Type B pancreatic cell (in vitro differentiated cells): ENCODE results near the gene ZGRF1. TPM values are rescaled to one million over a fixed set of nuclear protein-coding genes. Genes with fewer than 3 reads are reported as not detected.

Experiments
- DNase-seq: peaks from one replicate; pipeline ENCODE4 v3.0.0; 2021; ENCODE audit warnings: mixed read lengths; ENCODE audit not compliant: unreplicated experiment; ENCODE audit errors: extremely low spot score
- H3K27ac Mint-ChIP-seq: 2 replicates; pipeline ENCODE4 v1.8.0; 2021; ENCODE audit warnings: mild to moderate bottlenecking, mixed read lengths
- H3K27me3 Mint-ChIP-seq: 2 replicates; pipeline ENCODE4 v1.8.0; 2021; ENCODE audit warnings: mixed read lengths
- H3K36me3 Mint-ChIP-seq: 2 replicates; pipeline ENCODE4 v1.8.0; 2021; ENCODE audit warnings: mixed read lengths
- H3K4me1 Mint-ChIP-seq: one replicate; pipeline ENCODE4 v1.8.0; 2021; ENCODE audit warnings: mixed read lengths; ENCODE audit not compliant: unreplicated experiment
- H3K4me3 Mint-ChIP-seq: 2 replicates; pipeline ENCODE4 v1.8.0; 2021; ENCODE audit warnings: mild to moderate bottlenecking, mixed read lengths
- H3K9me3 Mint-ChIP-seq: 2 replicates; pipeline ENCODE4 v1.8.0; 2021; ENCODE audit warnings: mixed read lengths
- total RNA-seq: library from RNA; stranded (reverse); gene quantifications from 2 replicates; pipeline ENCODE4 v1.2.1, GENCODE V29; 2021; ENCODE audit warnings: low replicate concordance
- TF ChIP-seq, protein P1 (sequence below): fragments of 200-600 bp; sonication (generic); conservative IDR thresholded peaks from 2 replicates; pipeline ENCODE4 v1.5.0; 2021; ENCODE audit warnings: antibody characterized with exemption, mild to moderate bottlenecking

Gene ZGRF1
- total RNA-seq, 1 donor from 2014 or later, result 24.8 TPM

DNA sequence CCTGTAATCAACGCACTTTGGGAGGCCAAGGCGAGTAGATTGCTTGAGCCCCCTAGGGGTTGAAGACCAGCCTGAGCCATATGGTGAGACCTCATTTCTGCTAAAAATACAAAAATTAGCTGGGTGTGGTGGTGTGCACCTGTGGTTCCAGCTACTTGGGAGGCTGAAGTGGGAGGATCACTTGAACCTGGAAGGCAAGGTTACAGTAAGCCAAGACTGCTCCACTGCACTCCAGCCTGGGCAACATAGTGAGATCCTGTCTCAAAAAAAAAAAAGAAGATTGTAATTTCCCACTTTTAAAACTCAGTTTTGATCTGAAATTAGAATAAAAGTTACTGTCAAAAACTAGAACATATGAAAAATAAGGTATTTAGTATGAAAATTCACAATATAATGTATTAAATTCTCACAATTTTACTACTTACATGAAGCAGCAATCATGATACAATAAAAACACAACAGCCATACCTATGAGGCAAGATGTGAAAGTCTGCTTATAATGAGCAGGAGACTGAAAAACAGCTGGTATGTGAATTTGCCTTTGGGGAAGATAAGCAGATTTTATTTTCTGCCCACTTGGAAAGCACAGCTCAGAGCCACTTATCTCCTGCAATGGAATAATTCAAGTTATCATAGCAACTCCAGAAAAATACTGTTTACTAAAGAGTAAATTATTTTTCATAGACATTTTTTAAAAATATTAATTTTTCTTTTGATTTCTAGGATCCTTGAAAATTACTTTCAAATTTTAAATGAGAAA is 50.6 kb downstream of the ZGRF1 start:
- no peaks in the 10 kb centered on the region for H3K27me3 Mint-ChIP-seq
- TF ChIP-seq, protein P1, sequence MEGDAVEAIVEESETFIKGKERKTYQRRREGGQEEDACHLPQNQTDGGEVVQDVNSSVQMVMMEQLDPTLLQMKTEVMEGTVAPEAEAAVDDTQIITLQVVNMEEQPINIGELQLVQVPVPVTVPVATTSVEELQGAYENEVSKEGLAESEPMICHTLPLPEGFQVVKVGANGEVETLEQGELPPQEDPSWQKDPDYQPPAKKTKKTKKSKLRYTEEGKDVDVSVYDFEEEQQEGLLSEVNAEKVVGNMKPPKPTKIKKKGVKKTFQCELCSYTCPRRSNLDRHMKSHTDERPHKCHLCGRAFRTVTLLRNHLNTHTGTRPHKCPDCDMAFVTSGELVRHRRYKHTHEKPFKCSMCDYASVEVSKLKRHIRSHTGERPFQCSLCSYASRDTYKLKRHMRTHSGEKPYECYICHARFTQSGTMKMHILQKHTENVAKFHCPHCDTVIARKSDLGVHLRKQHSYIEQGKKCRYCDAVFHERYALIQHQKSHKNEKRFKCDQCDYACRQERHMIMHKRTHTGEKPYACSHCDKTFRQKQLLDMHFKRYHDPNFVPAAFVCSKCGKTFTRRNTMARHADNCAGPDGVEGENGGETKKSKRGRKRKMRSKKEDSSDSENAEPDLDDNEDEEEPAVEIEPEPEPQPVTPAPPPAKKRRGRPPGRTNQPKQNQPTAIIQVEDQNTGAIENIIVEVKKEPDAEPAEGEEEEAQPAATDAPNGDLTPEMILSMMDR, result no peak
- H3K27ac Mint-ChIP-seq, result no peak overlapping the region
- no peaks in the 10 kb centered on the region for H3K4me1 Mint-ChIP-seq
- H3K9me3 Mint-ChIP-seq, result no peaks in the 10 kb centered on the region
- no peak overlapping the region for H3K4me3 Mint-ChIP-seq
- no peak for DNase-seq
- H3K36me3 Mint-ChIP-seq, result peaks cover 19% of the 10 kb centered on the region

DNA sequence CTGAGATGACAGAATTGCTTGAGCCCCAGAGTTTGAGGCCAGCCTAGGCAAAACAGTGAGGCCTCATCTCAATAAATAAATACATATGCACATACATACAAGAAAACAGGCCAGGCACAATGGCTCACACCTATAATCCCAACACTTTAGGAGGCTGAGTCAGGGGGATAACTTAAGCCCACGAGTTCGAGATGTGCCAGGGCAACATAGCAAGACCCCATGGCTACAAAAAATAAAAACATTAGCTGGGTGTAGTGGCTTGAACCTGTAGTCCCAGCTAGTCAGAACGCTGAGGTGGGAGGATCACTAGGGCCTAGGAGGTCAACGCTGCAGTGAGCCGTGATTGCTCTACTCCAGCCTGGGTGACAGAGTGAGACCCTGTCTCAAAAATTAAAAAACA is 69.2 kb downstream of the ZGRF1 start:
- Mint-ChIP-seq H3K4me1 (no peaks in the 10 kb centered on the region), H3K36me3 (peaks cover 7% of the 10 kb centered on the region), H3K27me3 (no peaks in the 10 kb centered on the region), H3K9me3 (no peaks in the 10 kb centered on the region), H3K27ac (no peak overlapping the region), H3K4me3 (no peak overlapping the region)
- no peak for DNase-seq
- TF ChIP-seq, protein P1, result no peak

DNA sequence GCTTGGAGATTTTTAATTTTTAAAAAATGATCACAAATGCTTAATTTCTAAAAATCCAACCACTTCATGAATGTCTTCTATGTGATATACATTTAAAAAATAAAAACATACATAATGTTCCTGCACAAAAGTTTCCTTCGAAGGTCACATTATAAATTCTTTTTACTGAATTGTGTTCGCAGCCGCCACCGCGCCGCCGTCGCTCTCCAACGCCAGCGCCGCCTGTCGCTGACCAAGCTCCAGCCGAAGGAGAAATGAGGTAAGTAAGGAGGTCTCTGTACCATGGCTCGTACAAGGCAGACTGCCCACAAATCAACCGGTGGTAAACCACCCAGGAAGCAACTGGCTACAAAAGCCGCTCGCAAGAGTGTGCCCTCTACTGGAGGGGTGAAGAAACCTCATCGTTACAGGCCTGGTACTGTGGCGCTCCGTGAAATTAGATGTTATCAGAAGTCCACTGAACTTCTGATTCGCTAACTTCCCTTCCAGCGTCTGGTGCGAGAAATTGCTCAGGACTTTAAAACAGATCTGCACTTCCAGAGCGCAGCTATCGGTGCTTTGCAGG is 71.9 kb downstream of the ZGRF1 start:
- TF ChIP-seq, protein P1, result no peak
- Mint-ChIP-seq H3K9me3 (no peaks in the 10 kb centered on the region), H3K27me3 (no peaks in the 10 kb centered on the region), H3K36me3 (peaks cover 5% of the 10 kb centered on the region), H3K4me3 (no peak overlapping the region), H3K27ac (no peak overlapping the region), H3K4me1 (no peaks in the 10 kb centered on the region)
- no peak for DNase-seq

DNA sequence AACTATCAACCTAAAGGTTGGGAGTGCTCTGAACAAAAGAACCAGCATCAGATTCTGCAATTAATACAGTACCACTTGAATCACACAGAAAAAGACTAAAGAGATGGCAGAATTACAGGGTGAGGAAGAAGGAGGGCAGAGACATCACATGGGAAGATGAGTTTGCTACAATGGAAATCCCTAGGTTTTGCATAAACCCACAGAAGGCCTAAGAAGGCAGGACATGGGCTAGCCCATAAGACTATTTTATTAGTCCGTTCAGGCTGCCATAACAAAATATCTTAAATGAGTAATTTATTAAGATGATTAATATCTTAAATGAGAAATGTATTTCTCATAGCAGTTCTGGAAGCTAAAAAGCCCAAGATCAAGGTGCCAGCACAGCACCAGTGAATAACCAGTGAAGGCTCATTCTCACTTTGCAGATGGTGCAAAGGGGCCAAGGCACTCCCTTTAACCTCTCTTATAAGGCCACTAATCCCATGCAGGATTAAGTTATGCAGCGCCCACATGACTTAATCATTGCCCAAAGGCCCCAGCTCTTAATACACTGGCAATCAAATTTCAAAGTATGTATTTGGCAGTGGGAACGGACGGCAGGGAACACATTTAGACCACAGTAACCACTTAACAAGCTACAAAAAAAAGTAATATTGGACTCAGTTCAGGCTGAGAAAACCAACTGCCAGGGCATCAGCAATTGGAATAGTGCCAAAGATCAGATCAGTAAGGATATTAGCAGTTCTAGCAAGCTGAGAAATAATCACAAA is 73.1 kb downstream of the ZGRF1 start:
- Mint-ChIP-seq H3K4me3 (no peak overlapping the region), H3K27ac (no peak overlapping the region)
- TF ChIP-seq, protein P1, result no peak

DNA sequence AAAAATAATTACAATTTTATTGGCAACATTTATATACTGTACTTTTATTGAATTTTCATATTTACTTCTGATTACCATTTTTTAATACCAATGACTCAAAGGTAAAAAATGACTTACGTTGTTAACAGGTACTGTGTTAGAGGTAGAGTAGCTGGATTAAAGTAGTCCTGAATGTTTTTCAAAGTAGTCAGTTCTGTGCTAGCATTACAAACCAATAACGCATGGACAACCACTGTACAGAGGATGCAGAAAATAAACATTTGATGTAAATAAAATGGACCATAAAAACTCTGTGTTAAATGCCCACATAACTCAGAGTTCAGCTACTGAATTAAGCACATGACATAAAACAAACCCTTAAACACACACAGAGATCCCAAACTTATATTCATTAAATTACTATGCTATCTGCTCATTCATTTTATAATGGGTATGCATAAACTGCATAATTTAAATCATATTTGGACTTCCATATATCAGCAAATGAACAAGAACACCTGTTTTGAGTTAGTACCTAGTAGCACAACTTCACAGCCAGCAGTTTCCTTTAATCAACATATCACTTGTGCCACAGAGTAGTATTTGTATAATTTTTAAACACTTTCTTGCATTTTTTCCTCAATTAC is 74.3 kb downstream of the ZGRF1 start:
- DNase-seq, result no peak
- H3K4me1 Mint-ChIP-seq, result no peaks in the 10 kb centered on the region
- no peaks in the 10 kb centered on the region for H3K9me3 Mint-ChIP-seq
- H3K27me3 Mint-ChIP-seq, result no peaks in the 10 kb centered on the region
- no peak overlapping the region for H3K4me3 Mint-ChIP-seq
- TF ChIP-seq, protein P1, result no peak
- peaks cover 8% of the 10 kb centered on the region for H3K36me3 Mint-ChIP-seq
- H3K27ac Mint-ChIP-seq, result no peak overlapping the region

More for the DNA sequence above, 73.1 kb downstream of the ZGRF1 start:
- Mint-ChIP-seq H3K4me1 (no peaks in the 10 kb centered on the region), H3K36me3 (peaks cover 8% of the 10 kb centered on the region), H3K27me3 (no peaks in the 10 kb centered on the region), H3K9me3 (no peaks in the 10 kb centered on the region)
- DNase-seq, result no peak
